Posterior cingulate gyrus (tissue), 11 donors: Measurements from ENCODE around the gene MIDN.
A peak's percentile ranks its signal among the peaks of the same experiment; 100 is the strongest.
"Not testable (repeated sequence)": the region's sequence is repeated elsewhere in the genome, so short reads cannot be mapped to it uniquely, and the experiment has no call there.

Experiments
- DNase-seq, 10 donors: peaks; one replicate each; pipeline versions ENCODE4 v3.0.0 to v3.0.0-alpha.2; 2020 to 2021; ENCODE audit warnings: mixed read lengths in 3 of 10
- intact Hi-C: fragments of 100-400 bp; cut with DNase I; formaldehyde crosslinking; loops from one replicate; pipeline ENCODE4 v1.15.1; 2023

The MIDN gene

GRCh38 chr19:1243768-1244692 is 4.4 kb upstream of the MIDN start:
- intact Hi-C loops = loop anchor here (1.0 kb wide), 1 partner anchor 23 kb away; no protein-coding TSS in a partner anchor

GRCh38 chr19:1244693-1245451 is 3.5 kb upstream of the MIDN start:
- no peak for DNase-seq

More at GRCh38 chr19:1243768-1244692, 4.4 kb upstream of the MIDN start:
- DNase-seq = peak; percentile 73 to 97 (median 86)

GRCh38 chr19:1245494-1246264 is 2.7 kb upstream of the MIDN start:
- intact Hi-C loops = no loop called here
- no peak for DNase-seq

More at GRCh38 chr19:1244693-1245451, 3.5 kb upstream of the MIDN start:
- intact Hi-C loops = loop anchor here (1.0 kb wide), 1 partner anchor 22 kb away; no protein-coding TSS in a partner anchor

- DNase-seq, intact Hi-C loops: not testable (repeated sequence)
Measured at GRCh38 chr19:1246265-1247087, 1.9 kb upstream of the MIDN start.

- intact Hi-C loops = no loop called here
Measured at GRCh38 chr19:1247748-1248138, 640 bp upstream of the MIDN start.

GRCh38 chr19:1248786-1249297 is 459 bp downstream of the MIDN start:
- peak in 8 of 10 donors; percentile 57 to 96 (median 77) for DNase-seq
- intact Hi-C loops = loop anchor here (1.0 kb wide), 1 partner anchor 19 kb away; no protein-coding TSS in a partner anchor

More at GRCh38 chr19:1247748-1248138, 640 bp upstream of the MIDN start:
- no peak for DNase-seq

- intact Hi-C loops = loop anchor here (1.0 kb wide), 1 partner anchor 19 kb away; no protein-coding TSS in a partner anchor
- DNase-seq = peak; percentile 71 to 99 (median 87)
Measured at GRCh38 chr19:1249298-1249989, 1.1 kb downstream of the MIDN start.

GRCh38 chr19:1249990-1250436 is 1.6 kb downstream of the MIDN start:
- DNase-seq = no peak
- intact Hi-C loops = loop anchor here (1.0 kb wide), 1 partner anchor 18 kb away; no protein-coding TSS in a partner anchor

- intact Hi-C loops = no loop called here
Measured at GRCh38 chr19:1250437-1251260, 2.3 kb downstream of the MIDN start.

GRCh38 chr19:1251330-1252220 is 3.2 kb downstream of the MIDN start:
- DNase-seq = peak in 8 of 10 donors; percentile 57 to 94 (median 72)
- intact Hi-C loops = no loop called here

More at GRCh38 chr19:1250437-1251260, 2.3 kb downstream of the MIDN start:
- peak in 6 of 10 donors; percentile 54 to 95 (median 69) for DNase-seq

- intact Hi-C loops = no loop called here
- peak; percentile 61 to 96 (median 80) for DNase-seq
Measured at GRCh38 chr19:1252221-1252820, 3.9 kb downstream of the MIDN start.

- intact Hi-C loops = no loop called here
- peak; percentile 77 to 98 (median 88) for DNase-seq
Measured at GRCh38 chr19:1252821-1253513, 4.6 kb downstream of the MIDN start.

GRCh38 chr19:1253514-1254080 is 5.2 kb downstream of the MIDN start:
- intact Hi-C loops = no loop called here
- peak in 1 of 10 donors; percentile 85 for DNase-seq

GRCh38 chr19:1254081-1254527 is 5.7 kb downstream of the MIDN start:
- DNase-seq = peak in 7 of 10 donors; percentile 57 to 96 (median 74)
- intact Hi-C loops = no loop called here
